HG03108 (cell line): Measurements from ENCODE around the gene EMILIN1.
A peak's percentile ranks its signal among the peaks of the same experiment; 100 is the strongest.

Experiments
- ATAC-seq: cut with Tn5 transposase; IDR thresholded peaks from one replicate; pipeline ENCODE4 v1.9.1; 2021; ENCODE audit warnings: moderate library complexity; ENCODE audit not compliant: unreplicated experiment

Gene EMILIN1

GRCh38 chr2:27079233-27080139 is 1.1 kb downstream of the EMILIN1 start:
- ATAC-seq = no peak

GRCh38 chr2:27080140-27080469 is 1.7 kb downstream of the EMILIN1 start:
- no peak for ATAC-seq

GRCh38 chr2:27080603-27080936 is 2.2 kb downstream of the EMILIN1 start:
- ATAC-seq = no peak

- ATAC-seq = no peak
Observed at GRCh38 chr2:27081984-27082772, 3.8 kb downstream of the EMILIN1 start.

GRCh38 chr2:27082773-27083409 is 4.5 kb downstream of the EMILIN1 start:
- no peak for ATAC-seq

- no peak for ATAC-seq
Observed at GRCh38 chr2:27083410-27084296, 5.2 kb downstream of the EMILIN1 start.

GRCh38 chr2:27084297-27085061 is 6.1 kb downstream of the EMILIN1 start:
- no peak for ATAC-seq

- no peak for ATAC-seq
Observed at GRCh38 chr2:27085062-27085672, 6.8 kb downstream of the EMILIN1 start.

- no peak for ATAC-seq
Observed at GRCh38 chr2:27085673-27086089, 7.3 kb downstream of the EMILIN1 start.

- ATAC-seq = peak; percentile 76
Observed at GRCh38 chr2:27086090-27086723, 7.8 kb downstream of the EMILIN1 start.

- no peak for ATAC-seq
Observed at GRCh38 chr2:27086724-27087593, 8.5 kb downstream of the EMILIN1 start, which contains the start of gene KHK. TSS of gene KHK (plus strand) at chr2:27086772. CDS start at chr2:27087260, 488 bp downstream.

GRCh38 chr2:27087823-27088410 is 9.5 kb downstream of the EMILIN1 start:
- ATAC-seq = no peak

- ATAC-seq = no peak
Observed at GRCh38 chr2:27088634-27089033, 10.2 kb downstream of the EMILIN1 start.

- ATAC-seq = no peak
Observed at GRCh38 chr2:27089111-27089954, 10.9 kb downstream of the EMILIN1 start.

GRCh38 chr2:27091746-27092695 is 13.6 kb downstream of the EMILIN1 start:
- no peak for ATAC-seq
